Breast epithelium (tissue), 3 donors: ENCODE measurements around the gene CDH13.

Source experiments
- POLR2A ChIP-seq: fragments of 450-650 bp; IDR thresholded peaks from one replicate; pipeline ENCODE4 v1.6.1; 2016; ENCODE audit warnings: antibody characterized with exemption, mild to moderate bottlenecking, moderate library complexity
- POLR2AphosphoS5 ChIP-seq, 3 donors: sonication (generic); formaldehyde crosslinking; IDR thresholded peaks; one replicate each; pipeline ENCODE4 v1.6.1; 2017; ENCODE audit warnings: antibody characterized with exemption in 3 of 3
- TF ChIP-seq, protein P1 (sequence below), 3 donors: fragments of 450-650 bp; IDR thresholded peaks; one replicate each; pipeline ENCODE4 v1.5.1; 2016 to 2017; ENCODE audit warnings: antibody characterized with exemption in 3 of 3, mild to moderate bottlenecking in 3 of 3, moderate library complexity in 3 of 3

DNA sequence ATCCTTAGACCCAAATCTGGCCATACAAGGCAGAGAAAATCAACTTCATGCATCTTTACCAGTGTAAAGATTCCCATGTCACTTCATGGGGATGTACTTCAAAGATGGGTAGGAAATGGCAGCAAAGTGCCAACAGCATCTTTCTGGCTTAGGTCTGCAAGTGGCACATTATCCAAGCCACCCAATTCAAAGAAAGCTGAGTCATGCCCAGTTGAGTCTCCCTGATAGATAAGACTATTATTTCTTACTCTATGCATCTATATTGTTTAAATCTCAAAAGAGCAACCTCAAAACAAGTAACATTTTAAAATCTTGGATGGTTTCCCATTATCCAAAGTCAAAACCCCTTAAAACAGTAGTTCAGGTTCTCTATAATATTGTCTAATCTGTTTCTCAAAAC is 1119.8 kb downstream of the CDH13 start:
- TF ChIP-seq, protein P1, sequence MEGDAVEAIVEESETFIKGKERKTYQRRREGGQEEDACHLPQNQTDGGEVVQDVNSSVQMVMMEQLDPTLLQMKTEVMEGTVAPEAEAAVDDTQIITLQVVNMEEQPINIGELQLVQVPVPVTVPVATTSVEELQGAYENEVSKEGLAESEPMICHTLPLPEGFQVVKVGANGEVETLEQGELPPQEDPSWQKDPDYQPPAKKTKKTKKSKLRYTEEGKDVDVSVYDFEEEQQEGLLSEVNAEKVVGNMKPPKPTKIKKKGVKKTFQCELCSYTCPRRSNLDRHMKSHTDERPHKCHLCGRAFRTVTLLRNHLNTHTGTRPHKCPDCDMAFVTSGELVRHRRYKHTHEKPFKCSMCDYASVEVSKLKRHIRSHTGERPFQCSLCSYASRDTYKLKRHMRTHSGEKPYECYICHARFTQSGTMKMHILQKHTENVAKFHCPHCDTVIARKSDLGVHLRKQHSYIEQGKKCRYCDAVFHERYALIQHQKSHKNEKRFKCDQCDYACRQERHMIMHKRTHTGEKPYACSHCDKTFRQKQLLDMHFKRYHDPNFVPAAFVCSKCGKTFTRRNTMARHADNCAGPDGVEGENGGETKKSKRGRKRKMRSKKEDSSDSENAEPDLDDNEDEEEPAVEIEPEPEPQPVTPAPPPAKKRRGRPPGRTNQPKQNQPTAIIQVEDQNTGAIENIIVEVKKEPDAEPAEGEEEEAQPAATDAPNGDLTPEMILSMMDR (IDR thresholded peaks at IDR 0.05): no peak
- TF ChIP-seq POLR2A: no peak
- TF ChIP-seq POLR2AphosphoS5 (IDR thresholded peaks at IDR 0.05): no peak
